Activated T-cell treated with anti-CD3 and anti-CD28 coated beads, Interleukin-2, amount 50 U/mL, for 24 hours (primary cell): ENCODE results near the gene MYZAP.

Source experiments
- DNase-seq: peaks from one replicate; pipeline ENCODE4 v3.0.0-alpha.2; 2020
- H3K27ac Mint-ChIP-seq: 2 replicates; pipeline ENCODE4 v1.8.0; 2020; ENCODE audit warnings: mild to moderate bottlenecking, mixed read lengths
- H3K27me3 Mint-ChIP-seq: 2 replicates; pipeline ENCODE4 v1.8.0; 2020; ENCODE audit warnings: mixed read lengths
- H3K36me3 Mint-ChIP-seq: 2 replicates; pipeline ENCODE4 v1.8.0; 2020; ENCODE audit warnings: low read depth, mixed read lengths
- H3K4me1 Mint-ChIP-seq: 2 replicates; pipeline ENCODE4 v1.8.0; 2020; ENCODE audit warnings: low read depth, mixed read lengths
- H3K4me3 Mint-ChIP-seq: 2 replicates; pipeline ENCODE4 v1.8.0; 2020; ENCODE audit warnings: mild to moderate bottlenecking, moderate library complexity, mixed read lengths
- H3K9me3 Mint-ChIP-seq: 2 replicates; pipeline ENCODE4 v1.8.0; 2020; ENCODE audit warnings: mixed read lengths

MYZAP gene

GRCh38 chr15:57571725-57572124 is 20.0 kb upstream of the MYZAP start:
- H3K9me3 Mint-ChIP-seq, result no peaks in the 10 kb centered on the region
- H3K36me3 Mint-ChIP-seq, result no peaks in the 10 kb centered on the region

GRCh38 chr15:57572468-57572867 is 19.2 kb upstream of the MYZAP start:
- Mint-ChIP-seq H3K4me1 (no peaks in the 10 kb centered on the region), H3K36me3 (no peaks in the 10 kb centered on the region), H3K4me3 (no peak overlapping the region), H3K27ac (no peak overlapping the region), H3K27me3 (peaks cover 7% of the 10 kb centered on the region), H3K9me3 (no peaks in the 10 kb centered on the region)
- DNase-seq, result no peak

More at GRCh38 chr15:57571725-57572124, 20.0 kb upstream of the MYZAP start:
- no peak overlapping the region for H3K27ac Mint-ChIP-seq
- DNase-seq, result no peak
- no peak overlapping the region for H3K4me3 Mint-ChIP-seq
- peaks cover 7% of the 10 kb centered on the region for H3K27me3 Mint-ChIP-seq
- no peaks in the 10 kb centered on the region for H3K4me1 Mint-ChIP-seq

GRCh38 chr15:57573151-57573550 is 18.6 kb upstream of the MYZAP start:
- no peaks in the 10 kb centered on the region for H3K9me3 Mint-ChIP-seq
- no peak overlapping the region for H3K27ac Mint-ChIP-seq
- H3K4me3 Mint-ChIP-seq, result no peak overlapping the region
- no peaks in the 10 kb centered on the region for H3K4me1 Mint-ChIP-seq
- H3K27me3 Mint-ChIP-seq, result peaks cover 7% of the 10 kb centered on the region
- no peaks in the 10 kb centered on the region for H3K36me3 Mint-ChIP-seq
- no peak for DNase-seq

- Mint-ChIP-seq H3K4me3 (no peak overlapping the region), H3K27me3 (peaks cover 15% of the 10 kb centered on the region), H3K4me1 (no peaks in the 10 kb centered on the region), H3K9me3 (no peaks in the 10 kb centered on the region), H3K36me3 (no peaks in the 10 kb centered on the region), H3K27ac (no peak overlapping the region)
- DNase-seq, result no peak
Measured at GRCh38 chr15:57575363-57575762, 16.3 kb upstream of the MYZAP start.

GRCh38 chr15:57578288-57578900 is 13.3 kb upstream of the MYZAP start:
- Mint-ChIP-seq H3K4me1 (no peaks in the 10 kb centered on the region), H3K4me3 (no peak overlapping the region), H3K27me3 (peaks cover 34% of the 10 kb centered on the region), H3K9me3 (peaks cover 8% of the 10 kb centered on the region), H3K27ac (no peak overlapping the region), H3K36me3 (peaks cover 1% of the 10 kb centered on the region)
- no peak for DNase-seq

GRCh38 chr15:57580428-57580827 is 11.3 kb upstream of the MYZAP start:
- Mint-ChIP-seq H3K9me3 (peaks cover 13% of the 10 kb centered on the region), H3K4me3 (no peak overlapping the region), H3K27ac (no peak overlapping the region), H3K27me3 (peaks cover 39% of the 10 kb centered on the region), H3K36me3 (peaks cover 2% of the 10 kb centered on the region), H3K4me1 (no peaks in the 10 kb centered on the region)
- DNase-seq, result no peak

- no peak overlapping the region for H3K4me3 Mint-ChIP-seq
- H3K27me3 Mint-ChIP-seq, result peaks cover 39% of the 10 kb centered on the region
- H3K4me1 Mint-ChIP-seq, result no peaks in the 10 kb centered on the region
- no peak for DNase-seq
- peaks cover 13% of the 10 kb centered on the region for H3K9me3 Mint-ChIP-seq
- H3K36me3 Mint-ChIP-seq, result peaks cover 2% of the 10 kb centered on the region
- H3K27ac Mint-ChIP-seq, result no peak overlapping the region
Measured at GRCh38 chr15:57580866-57581265, 10.8 kb upstream of the MYZAP start.

GRCh38 chr15:57582090-57582489 is 9.6 kb upstream of the MYZAP start:
- no peak for DNase-seq
- Mint-ChIP-seq H3K4me3 (no peak overlapping the region), H3K9me3 (peaks cover 13% of the 10 kb centered on the region), H3K27ac (no peak overlapping the region), H3K27me3 (peaks cover 39% of the 10 kb centered on the region), H3K4me1 (peaks cover 7% of the 10 kb centered on the region), H3K36me3 (peaks cover 2% of the 10 kb centered on the region)

GRCh38 chr15:57583282-57583681 is 8.4 kb upstream of the MYZAP start:
- Mint-ChIP-seq H3K36me3 (peaks cover 2% of the 10 kb centered on the region), H3K4me1 (peaks cover 19% of the 10 kb centered on the region), H3K4me3 (no peak overlapping the region), H3K27me3 (peaks cover 37% of the 10 kb centered on the region), H3K9me3 (peaks cover 13% of the 10 kb centered on the region), H3K27ac (no peak overlapping the region)
- DNase-seq, result no peak

- peaks cover 20% of the 10 kb centered on the region for H3K4me1 Mint-ChIP-seq
- no peak for DNase-seq
- peaks cover 2% of the 10 kb centered on the region for H3K36me3 Mint-ChIP-seq
- no peak overlapping the region for H3K4me3 Mint-ChIP-seq
- H3K27me3 Mint-ChIP-seq, result peaks cover 32% of the 10 kb centered on the region
- peaks cover 13% of the 10 kb centered on the region for H3K9me3 Mint-ChIP-seq
- H3K27ac Mint-ChIP-seq, result no peak overlapping the region
Measured at GRCh38 chr15:57583720-57584119, 8.0 kb upstream of the MYZAP start.

GRCh38 chr15:57586661-57587424 is 4.9 kb upstream of the MYZAP start:
- Mint-ChIP-seq H3K9me3 (peaks cover 13% of the 10 kb centered on the region), H3K27me3 (peaks cover 38% of the 10 kb centered on the region), H3K27ac (peak overlapping the region; percentile 1), H3K36me3 (peaks cover 2% of the 10 kb centered on the region), H3K4me1 (peaks cover 27% of the 10 kb centered on the region), H3K4me3 (no peak overlapping the region)
- DNase-seq, result no peak

- Mint-ChIP-seq H3K4me3 (no peak overlapping the region), H3K9me3 (no peaks in the 10 kb centered on the region), H3K36me3 (no peaks in the 10 kb centered on the region), H3K4me1 (peaks cover 27% of the 10 kb centered on the region), H3K27ac (no peak overlapping the region), H3K27me3 (peaks cover 41% of the 10 kb centered on the region)
- no peak for DNase-seq
Measured at GRCh38 chr15:57589281-57589680, 2.4 kb upstream of the MYZAP start.

GRCh38 chr15:57589754-57590153 is 1.9 kb upstream of the MYZAP start:
- Mint-ChIP-seq H3K27me3 (peaks cover 43% of the 10 kb centered on the region), H3K9me3 (no peaks in the 10 kb centered on the region), H3K27ac (no peak overlapping the region), H3K4me3 (no peak overlapping the region), H3K36me3 (no peaks in the 10 kb centered on the region), H3K4me1 (peaks cover 27% of the 10 kb centered on the region)
- no peak for DNase-seq

GRCh38 chr15:57591237-57591821 is 375 bp upstream of the MYZAP start:
- no peak overlapping the region for H3K27ac Mint-ChIP-seq
- DNase-seq, result peak; percentile 32
- peak overlapping the region; percentile 55 for H3K4me3 Mint-ChIP-seq
- H3K4me1 Mint-ChIP-seq, result peaks cover 26% of the 10 kb centered on the region
- peaks cover 39% of the 10 kb centered on the region for H3K27me3 Mint-ChIP-seq
- H3K36me3 Mint-ChIP-seq, result no peaks in the 10 kb centered on the region
- H3K9me3 Mint-ChIP-seq, result no peaks in the 10 kb centered on the region

- Mint-ChIP-seq H3K27me3 (peaks cover 39% of the 10 kb centered on the region), H3K4me3 (peak overlapping the region; percentile 5), H3K9me3 (no peaks in the 10 kb centered on the region), H3K4me1 (peaks cover 17% of the 10 kb centered on the region), H3K36me3 (no peaks in the 10 kb centered on the region), H3K27ac (no peak overlapping the region)
- DNase-seq, result no peak
Measured at GRCh38 chr15:57592426-57592825, 722 bp downstream of the MYZAP start.
